Smooth muscle cell (in vitro differentiated cells): ENCODE results near the gene ADISSP. TPM values are rescaled to one million over a fixed set of nuclear protein-coding genes. Genes with fewer than 3 reads are reported as not detected.

Source experiments
- DNase-seq: peaks from one replicate; lab custom pipeline; 2025; ENCODE audit not compliant: unreplicated experiment; lab: John Stamatoyannopoulos, UW
- H2AFZ ChIP-seq: fragments of 200-600 bp; sonication (generic); 2 replicates; pipeline ENCODE4 v1.6.0; 2016; ENCODE audit warnings: antibody characterized with exemption, low read depth, mild to moderate bottlenecking
- H3F3A ChIP-seq: fragments of 200-600 bp; sonication (generic); 2 replicates; pipeline ENCODE4 v1.6.0; 2017; ENCODE audit warnings: antibody characterized with exemption, low read depth
- H3K27ac ChIP-seq: fragments of 200-600 bp; sonication (generic); 2 replicates; pipeline ENCODE4 v1.5.1; 2016; ENCODE audit warnings: low read depth, mild to moderate bottlenecking
- H3K27me3 ChIP-seq: fragments of 200-600 bp; sonication (generic); 2 replicates; pipeline ENCODE4 v1.6.1; 2016; ENCODE audit warnings: low read depth, mild to moderate bottlenecking
- H3K36me3 ChIP-seq: fragments of 200-600 bp; sonication (generic); 2 replicates; pipeline ENCODE4 v1.5.1; 2016; ENCODE audit warnings: low read depth
- H3K4me1 ChIP-seq: fragments of 200-600 bp; sonication (generic); 2 replicates; pipeline ENCODE4 v1.5.1; 2016; ENCODE audit warnings: low read depth
- H3K4me2 ChIP-seq: fragments of 200-600 bp; sonication (generic); 2 replicates; pipeline ENCODE4 v1.6.0; 2016; ENCODE audit warnings: mild to moderate bottlenecking
- H3K4me3 ChIP-seq: fragments of 200-600 bp; sonication (generic); 2 replicates; pipeline ENCODE4 v1.5.1; 2016; ENCODE audit warnings: mild to moderate bottlenecking
- H3K79me2 ChIP-seq: fragments of 200-600 bp; sonication (generic); 2 replicates; pipeline ENCODE4 v1.6.0; 2016; ENCODE audit warnings: low read depth, mild to moderate bottlenecking
- H3K9ac ChIP-seq: fragments of 200-600 bp; sonication (generic); 2 replicates; pipeline ENCODE4 v1.6.0; 2016; ENCODE audit warnings: low read depth
- H3K9me3 ChIP-seq: fragments of 200-600 bp; sonication (generic); replicated peaks from 2 replicates; pipeline ENCODE4 v1.5.1; 2016; ENCODE audit warnings: low read depth
- H4K20me1 ChIP-seq: fragments of 200-600 bp; sonication (generic); 2 replicates; pipeline ENCODE4 v1.6.0; 2016; ENCODE audit warnings: low read depth
- CTCF ChIP-seq: fragments of 200-600 bp; sonication (generic); IDR thresholded peaks from 2 replicates; pipeline ENCODE4 v1.5.1; 2017; ENCODE audit warnings: borderline replicate concordance, mild to moderate bottlenecking, antibody characterized with exemption; ENCODE audit not compliant: insufficient read depth, poor library complexity, severe bottlenecking
- WGBS: methylation state at CpG from one replicate; pipeline ENCODE4 v1.1.7; 2016; ENCODE audit warnings: low lambda C conversion rate; 5-methylcytosine and 5-hydroxymethylcytosine counted together
- polyA plus RNA-seq: library from polyadenylated mRNA; unstranded; fragments of >200 nt; fragmentation: Nextera tagmentation; extraction: Ambion mirVana; gene quantifications from 2 replicates; pipeline ENCODE4 v1.2.1, GENCODE V29; 2016
- total RNA-seq: library from RNA; depleted of rRNA; stranded (reverse); fragments of >200 nt; gene quantifications from 2 replicates; pipeline ENCODE4 v1.2.3, GENCODE V29; 2014

ADISSP gene
- total and polyA plus RNA-seq, 2 experiments from 2014 or later: 7.6 to 46.7 TPM

- Histone ChIP-seq H2AFZ (no peak overlapping the region), H3K27me3 (no peaks in the 10 kb centered on the region), H3K4me2 (no peak overlapping the region), H3K4me1 (no peaks in the 10 kb centered on the region), H3K9me3 (no peaks in the 10 kb centered on the region), H3K36me3 (no peaks in the 10 kb centered on the region), H3K27ac (no peak overlapping the region), H3K9ac (no peak overlapping the region), H3F3A (no peaks in the 10 kb centered on the region), H4K20me1 (no peaks in the 10 kb centered on the region), H3K4me3 (no peak overlapping the region), H3K79me2 (no peaks in the 10 kb centered on the region)
- 90% methylated on average over 5 of the region's 5 CpGs for WGBS
- TF ChIP-seq CTCF: no peak
- no peak for DNase-seq
These were observed 63.5 kb downstream of the ADISSP start for GRCh38 chr20:3704087-3704486.

Other genes starting within 250 kb of the ADISSP start
- not detected in 2 replicates for gene GFRA4, start 104.4 kb downstream of the ADISSP start, total RNA-seq
- gene GFRA4, start 104.4 kb downstream of the ADISSP start, polyA plus RNA-seq: not detected in 2 replicates
- gene ADAM33, start 85.7 kb downstream of the ADISSP start, total RNA-seq: 5.1 and 8.0 TPM in 2 replicates
- gene ADAM33, start 85.7 kb downstream of the ADISSP start, polyA plus RNA-seq: 5.8 and 7.4 TPM in 2 replicates
- gene SIGLEC1, start 55.2 kb downstream of the ADISSP start, total RNA-seq: not detected in 2 replicates
- not detected in 2 replicates for gene SIGLEC1, start 55.2 kb downstream of the ADISSP start, polyA plus RNA-seq
- gene HSPA12B, start 35.1 kb downstream of the ADISSP start, total RNA-seq: 0.04 and 0.40 TPM in 2 replicates
- 0.72 and 1.0 TPM in 2 replicates for gene HSPA12B, start 35.1 kb downstream of the ADISSP start, polyA plus RNA-seq
- gene SPEF1, start 13.7 kb upstream of the ADISSP start, total RNA-seq: 0.36 and 0.72 TPM in 2 replicates
- gene SPEF1, start 13.7 kb upstream of the ADISSP start, polyA plus RNA-seq: 0.32 and 0.47 TPM in 2 replicates
- 23.6 TPM in 2 replicates for gene CENPB, start 19.0 kb upstream of the ADISSP start, total RNA-seq
- gene CENPB, start 19.0 kb upstream of the ADISSP start, polyA plus RNA-seq: 10.4 and 13.4 TPM in 2 replicates
- 9.5 and 14.7 TPM in 2 replicates for gene CDC25B, start 28.6 kb upstream of the ADISSP start, total RNA-seq
- gene CDC25B, start 28.6 kb upstream of the ADISSP start, polyA plus RNA-seq: 11.1 and 14.8 TPM in 2 replicates
- gene AP5S1, start 52.8 kb upstream of the ADISSP start, total RNA-seq: 3.1 and 9.9 TPM in 2 replicates
- gene AP5S1, start 52.8 kb upstream of the ADISSP start, polyA plus RNA-seq: 10.9 and 14.7 TPM in 2 replicates
- gene MAVS, start 79.1 kb upstream of the ADISSP start, total RNA-seq: 12.5 and 12.8 TPM in 2 replicates
- 7.8 and 10.0 TPM in 2 replicates for gene MAVS, start 79.1 kb upstream of the ADISSP start, polyA plus RNA-seq
- gene PANK2, start 121.6 kb upstream of the ADISSP start, total RNA-seq: 40.8 and 43.1 TPM in 2 replicates
- gene PANK2, start 121.6 kb upstream of the ADISSP start, polyA plus RNA-seq: 24.7 and 42.5 TPM in 2 replicates
- 29.8 and 30.4 TPM in 2 replicates for gene RNF24, start 247.8 kb upstream of the ADISSP start, total RNA-seq
- 40.6 and 46.6 TPM in 2 replicates for gene RNF24, start 247.8 kb upstream of the ADISSP start, polyA plus RNA-seq